Aorta (tissue), 5 donors: ENCODE measurements around the gene KIAA1671. TPM values are rescaled to one million over a fixed set of nuclear protein-coding genes. Genes with fewer than 3 reads are reported as not detected.

ENCODE experiments used
- ATAC-seq: fragments of 200-7000 bp; cut with Tn5 transposase; one replicate; pipeline ENCODE4 v1.9.1; 2022; ENCODE audit warnings: moderate library complexity; ENCODE audit not compliant: low FRiP score
- DNase-seq, 2 donors: peaks; one replicate each; pipeline ENCODE4 v3.0.0-alpha.2; 2020
- H3K27ac ChIP-seq, 2 donors: one replicate each; pipeline ENCODE4 v1.5.1; 2013; ENCODE audit warnings: low read length in 2 of 2, mild to moderate bottlenecking in 2 of 2, moderate library complexity in 2 of 2, control low read depth in 1 of 2, inconsistent platforms in 1 of 2, low read depth in 1 of 2
- H3K27me3 ChIP-seq, 2 donors: one replicate each; pipeline ENCODE4 v1.6.1; 2013; ENCODE audit warnings: control low read depth in 1 of 2, low read length in 1 of 2, mild to moderate bottlenecking in 1 of 2, moderate library complexity in 1 of 2; ENCODE audit not compliant: insufficient read depth in 2 of 2, control insufficient read depth in 1 of 2
- H3K36me3 ChIP-seq, 2 donors: one replicate each; pipeline ENCODE4 v1.6.1; 2013; ENCODE audit warnings: control low read depth in 1 of 2, low read length in 1 of 2, mild to moderate bottlenecking in 1 of 2; ENCODE audit not compliant: insufficient read depth in 2 of 2, control insufficient read depth in 1 of 2
- H3K4me1 ChIP-seq, 2 donors: one replicate each; pipeline ENCODE4 v1.6.1; 2013; ENCODE audit warnings: low read length in 2 of 2, control low read depth in 1 of 2, mild to moderate bottlenecking in 1 of 2, moderate library complexity in 1 of 2; ENCODE audit not compliant: insufficient read depth in 2 of 2, control insufficient read depth in 1 of 2
- H3K4me3 ChIP-seq, 2 donors: one replicate each; pipeline ENCODE4 v1.5.1; 2013; ENCODE audit warnings: low read length in 2 of 2, control low read depth in 1 of 2, mild to moderate bottlenecking in 1 of 2
- H3K9me3 ChIP-seq: one replicate; pipeline ENCODE4 v1.6.1; 2013; ENCODE audit warnings: mild to moderate bottlenecking, low read length; ENCODE audit not compliant: control insufficient read depth
- WGBS, 2 donors: extraction: QIAGEN DNeasy Blood & Tissue Kit; methylation state at CpG; one replicate each; pipeline ENCODE4 v1.1.7; 2013; 5-methylcytosine and 5-hydroxymethylcytosine counted together
- intact Hi-C, 2 donors: fragments of 100-400 bp; cut with DNase I; formaldehyde crosslinking; loops; one replicate each; pipeline versions ENCODE4 v1.14.2 to v1.15.0; 2022
- polyA plus RNA-seq, 2 donors: library from polyadenylated mRNA; stranded (reverse); fragments of 200-250 nt; gene quantifications; one replicate each; pipeline ENCODE4 v1.2.3, GENCODE V29; 2013
- total RNA-seq, 2 donors: library from RNA; stranded (reverse); fragmentation: NEBNext Ultra II Directional; extraction: Animal tissue kit (Norgen Biotek cat#: 25700); gene quantifications; one replicate each; pipeline ENCODE4 v1.2.1, GENCODE V29; 2021
- donor health status: healthy with polysubstance abuse.
- donor health status: Bipolar disorder and iron deficiency.
- donor health status: DM: no; HTN: no; CAD: no.
- donor health status: DM: no; HTN: no; CAD: no.
- donor health status: DM: yes; HTN: yes; CAD: no.

Gene KIAA1671
- total and polyA plus RNA-seq, 4 donors: 11.5 to 93.3 (median 36.2) TPM

DNA sequence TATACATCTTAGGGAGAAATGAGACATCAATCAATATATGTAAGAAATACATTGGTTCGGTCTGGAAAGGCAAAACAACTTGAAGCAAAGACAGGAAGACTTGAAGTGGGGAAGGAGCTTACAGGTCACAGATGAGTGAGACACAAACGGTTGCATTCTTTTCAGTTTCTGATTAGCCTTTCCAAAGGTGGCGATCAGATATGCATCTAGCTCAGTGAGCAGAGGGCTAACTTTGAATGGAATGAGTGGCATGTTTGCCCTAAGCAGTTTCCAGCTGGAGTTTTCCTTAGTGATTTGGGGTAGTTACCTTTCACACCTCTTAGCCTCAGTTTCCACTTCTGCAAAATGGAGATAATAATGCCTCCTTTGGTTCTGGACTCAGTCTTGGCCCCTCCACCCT is 21.8 kb upstream of the KIAA1671 start:
- Histone ChIP-seq H3K36me3 (no peaks in the 10 kb centered on the region), H3K27me3 (no peaks in the 10 kb centered on the region), H3K27ac (no peak overlapping the region), H3K4me1 (no peaks in the 10 kb centered on the region), H3K4me3 (no peak overlapping the region), H3K9me3 (peaks cover 2% of the 10 kb centered on the region)
- intact Hi-C loops: no loop called here
- 80 to 82% methylated on average over 3 of the region's 3 CpGs for WGBS, 2 donors
- ATAC-seq (no peak), DNase-seq (no peak)

DNA sequence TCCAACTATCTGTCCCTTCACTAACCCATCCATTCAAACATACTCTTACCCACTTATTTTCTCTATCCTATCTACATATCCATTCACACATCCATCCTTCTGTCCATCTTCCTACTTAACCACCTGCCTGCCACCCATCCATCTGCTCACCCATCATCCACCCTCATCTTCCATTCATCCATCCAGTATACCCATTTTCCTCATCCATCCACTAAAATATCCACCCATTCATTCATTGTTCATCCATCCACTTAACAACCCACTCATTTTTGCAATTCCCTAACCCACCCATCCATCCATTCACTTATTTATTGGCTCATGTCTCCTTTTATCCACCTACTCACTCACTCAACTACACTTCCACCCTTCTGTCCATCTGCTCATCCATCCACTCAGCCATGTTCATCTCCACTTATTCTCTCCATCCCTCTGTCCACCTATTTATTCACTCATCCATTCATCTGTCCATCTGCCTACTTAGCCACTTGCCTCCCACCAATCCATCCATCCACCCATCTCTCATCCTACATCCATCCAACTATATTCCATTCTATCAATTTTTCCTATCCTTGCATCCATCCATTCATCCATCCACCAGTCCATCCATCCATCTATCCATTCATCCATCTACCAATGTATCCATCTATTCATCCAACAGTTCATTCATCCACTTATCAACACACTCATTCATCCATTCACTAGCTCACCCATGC is 16.6 kb upstream of the KIAA1671 start:
- Histone ChIP-seq H3K4me1 (no peaks in the 10 kb centered on the region), H3K27me3 (no peaks in the 10 kb centered on the region), H3K36me3 (no peaks in the 10 kb centered on the region), H3K27ac (no peak overlapping the region), H3K4me3 (no peak overlapping the region), H3K9me3 (no peaks in the 10 kb centered on the region)
- no peak for ATAC-seq
- no peak for DNase-seq
- intact Hi-C loops: loop anchor here in 1 of 2 donors (5.0 kb wide), 1 partner anchor 111 kb away; no protein-coding TSS in a partner anchor

- DNase-seq (no peak), ATAC-seq (no peak)
- Histone ChIP-seq H3K27ac (no peak overlapping the region), H3K36me3 (no peaks in the 10 kb centered on the region), H3K9me3 (no peaks in the 10 kb centered on the region), H3K4me1 (no peaks in the 10 kb centered on the region), H3K27me3 (no peaks in the 10 kb centered on the region), H3K4me3 (no peak overlapping the region)
- 35 to 42% methylated on average over 2 of the region's 2 CpGs for WGBS, 2 donors
- intact Hi-C loops: loop anchor here in 1 of 2 donors (5.0 kb wide), 1 partner anchor 110 kb away; no protein-coding TSS in a partner anchor
These were observed 15.4 kb upstream of the KIAA1671 start for GRCh38 chr22:24937114-24937513.

- intact Hi-C loops: loop anchor here in 1 of 2 donors (5.0 kb wide), 1 partner anchor 108 kb away; no protein-coding TSS in a partner anchor
- ATAC-seq (no peak), DNase-seq (no peak)
- H3K9me3 ChIP-seq: no peaks in the 10 kb centered on the region
- no peaks in the 10 kb centered on the region for H3K4me1 ChIP-seq
- no peak overlapping the region for H3K4me3 ChIP-seq
- no peaks in the 10 kb centered on the region for H3K36me3 ChIP-seq
- 13 to 14% methylated on average over 11 of the region's 11 CpGs for WGBS, 2 donors
- H3K27ac ChIP-seq: no peak overlapping the region
- H3K27me3 ChIP-seq: no peaks in the 10 kb centered on the region
These were observed 13.7 kb upstream of the KIAA1671 start for GRCh38 chr22:24938741-24939341.

GRCh38 chr22:24942301-24942700 is 10.2 kb upstream of the KIAA1671 start:
- H3K4me1 ChIP-seq: no peaks in the 10 kb centered on the region
- no peaks in the 10 kb centered on the region for H3K36me3 ChIP-seq
- DNase-seq (no peak), ATAC-seq (no peak)
- no peak overlapping the region for H3K27ac ChIP-seq
- WGBS, 2 donors: 74 to 85% methylated on average over 3 of the region's 3 CpGs
- intact Hi-C loops: no loop called here
- no peaks in the 10 kb centered on the region for H3K9me3 ChIP-seq
- no peaks in the 10 kb centered on the region for H3K27me3 ChIP-seq
- H3K4me3 ChIP-seq: no peak overlapping the region

DNA sequence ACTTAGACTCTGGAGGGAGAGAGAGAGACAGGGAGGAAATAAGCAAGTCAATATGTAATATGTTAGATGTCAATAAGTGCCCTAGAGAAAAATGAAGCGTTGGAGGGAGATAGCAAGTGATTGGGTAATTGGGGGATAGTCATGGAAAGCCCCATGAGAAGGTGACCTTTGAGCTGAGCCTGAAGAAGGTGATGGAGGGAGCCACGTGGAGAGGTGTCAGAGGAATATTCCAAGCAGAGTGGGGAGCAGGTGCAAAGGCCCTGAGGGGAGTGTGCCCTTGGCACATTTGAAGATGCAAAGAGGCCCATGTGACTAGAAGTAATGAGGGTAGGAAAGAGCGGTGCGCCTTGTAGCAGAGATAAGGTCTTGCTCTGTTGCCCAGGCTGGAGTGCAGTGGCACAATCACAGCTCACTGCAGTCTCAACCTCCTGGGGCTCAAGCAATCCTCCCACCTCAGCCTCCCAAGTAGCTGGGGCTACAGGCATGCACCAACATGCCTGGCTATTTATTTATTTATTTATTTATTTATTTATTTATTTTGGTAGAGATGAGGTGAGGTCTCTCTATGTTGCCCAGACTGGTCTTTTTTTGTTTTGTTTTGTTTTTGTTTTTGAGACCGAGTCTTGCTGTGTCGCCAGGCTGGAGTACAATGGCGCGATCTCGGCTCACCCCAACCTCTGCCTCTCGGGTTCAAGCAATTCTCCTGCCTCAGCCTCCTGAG is 8.1 kb upstream of the KIAA1671 start:
- no peak overlapping the region for H3K27ac ChIP-seq
- WGBS, 2 donors: 92 to 93% methylated on average over 10 of the region's 10 CpGs
- no peak for DNase-seq
- no peaks in the 10 kb centered on the region for H3K36me3 ChIP-seq
- H3K4me1 ChIP-seq: no peaks in the 10 kb centered on the region
- no peaks in the 10 kb centered on the region for H3K27me3 ChIP-seq
- intact Hi-C loops: no loop called here
- H3K9me3 ChIP-seq: no peaks in the 10 kb centered on the region
- H3K4me3 ChIP-seq: no peak overlapping the region
- ATAC-seq: no peak

GRCh38 chr22:24945430-24945829 is 7.1 kb upstream of the KIAA1671 start:
- no peak overlapping the region for H3K27ac ChIP-seq
- no peak overlapping the region for H3K4me3 ChIP-seq
- H3K4me1 ChIP-seq: no peaks in the 10 kb centered on the region
- DNase-seq (no peak), ATAC-seq (no peak)
- 92 to 93% methylated on average over 4 of the region's 4 CpGs for WGBS, 2 donors
- intact Hi-C loops: no loop called here
- H3K36me3 ChIP-seq: no peaks in the 10 kb centered on the region
- no peaks in the 10 kb centered on the region for H3K9me3 ChIP-seq
- no peaks in the 10 kb centered on the region for H3K27me3 ChIP-seq

GRCh38 chr22:24947383-24947782 is 5.1 kb upstream of the KIAA1671 start:
- Histone ChIP-seq H3K4me1 (no peaks in the 10 kb centered on the region), H3K27me3 (no peaks in the 10 kb centered on the region), H3K9me3 (no peaks in the 10 kb centered on the region), H3K4me3 (no peak overlapping the region), H3K36me3 (no peaks in the 10 kb centered on the region), H3K27ac (no peak overlapping the region)
- intact Hi-C loops: no loop called here
- ATAC-seq (no peak), DNase-seq (no peak)
- 86 to 92% methylated on average over 7 of the region's 7 CpGs for WGBS, 2 donors
